Measurements from ENCODE around the gene ZSWIM2.

DNA sequence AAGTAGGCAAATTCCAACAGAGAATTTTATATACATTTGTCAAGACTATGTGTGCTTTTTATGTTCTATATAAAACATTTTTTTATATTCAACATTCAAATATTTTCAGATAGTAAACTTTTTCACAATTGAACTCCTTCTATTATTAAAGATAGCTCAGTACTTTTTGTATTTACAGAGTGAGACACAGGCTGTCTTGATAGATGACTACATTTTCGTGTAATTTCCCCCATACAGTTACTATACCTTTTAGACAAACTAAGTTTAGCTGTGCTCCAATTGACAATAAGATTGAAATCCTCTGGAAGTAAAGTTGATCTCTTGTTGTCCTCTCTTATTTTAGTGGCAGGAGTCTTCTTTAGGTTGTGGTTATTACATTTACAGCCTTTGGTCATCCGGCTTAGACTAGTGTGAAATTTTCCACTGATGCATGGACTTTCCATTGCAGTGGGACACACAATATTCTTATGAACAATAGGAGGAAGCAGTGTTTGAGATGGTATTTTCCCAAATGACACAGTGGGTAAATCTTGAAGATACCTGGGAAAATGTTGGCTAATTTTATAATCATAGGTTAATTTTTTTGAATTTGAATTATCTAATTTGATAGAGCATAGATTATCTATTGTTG is 21.0 kb downstream of the ZSWIM2 start:
- TF ChIP-seq, protein P1, sequence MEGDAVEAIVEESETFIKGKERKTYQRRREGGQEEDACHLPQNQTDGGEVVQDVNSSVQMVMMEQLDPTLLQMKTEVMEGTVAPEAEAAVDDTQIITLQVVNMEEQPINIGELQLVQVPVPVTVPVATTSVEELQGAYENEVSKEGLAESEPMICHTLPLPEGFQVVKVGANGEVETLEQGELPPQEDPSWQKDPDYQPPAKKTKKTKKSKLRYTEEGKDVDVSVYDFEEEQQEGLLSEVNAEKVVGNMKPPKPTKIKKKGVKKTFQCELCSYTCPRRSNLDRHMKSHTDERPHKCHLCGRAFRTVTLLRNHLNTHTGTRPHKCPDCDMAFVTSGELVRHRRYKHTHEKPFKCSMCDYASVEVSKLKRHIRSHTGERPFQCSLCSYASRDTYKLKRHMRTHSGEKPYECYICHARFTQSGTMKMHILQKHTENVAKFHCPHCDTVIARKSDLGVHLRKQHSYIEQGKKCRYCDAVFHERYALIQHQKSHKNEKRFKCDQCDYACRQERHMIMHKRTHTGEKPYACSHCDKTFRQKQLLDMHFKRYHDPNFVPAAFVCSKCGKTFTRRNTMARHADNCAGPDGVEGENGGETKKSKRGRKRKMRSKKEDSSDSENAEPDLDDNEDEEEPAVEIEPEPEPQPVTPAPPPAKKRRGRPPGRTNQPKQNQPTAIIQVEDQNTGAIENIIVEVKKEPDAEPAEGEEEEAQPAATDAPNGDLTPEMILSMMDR (IDR thresholded peaks at IDR 0.05) = no peak
- no peak for TF ChIP-seq POLR2A (IDR thresholded peaks at IDR 0.05)
